OCI-M2 (cell line): Measurements from ENCODE around the gene PTPRR.
A peak's percentile ranks its signal among the peaks of the same experiment; 100 is the strongest.

ENCODE experiments used
- DNase-seq: peaks from one replicate; lab custom pipeline; 2025; ENCODE audit not compliant: unreplicated experiment; lab: John Stamatoyannopoulos, UW

Gene PTPRR

DNA sequence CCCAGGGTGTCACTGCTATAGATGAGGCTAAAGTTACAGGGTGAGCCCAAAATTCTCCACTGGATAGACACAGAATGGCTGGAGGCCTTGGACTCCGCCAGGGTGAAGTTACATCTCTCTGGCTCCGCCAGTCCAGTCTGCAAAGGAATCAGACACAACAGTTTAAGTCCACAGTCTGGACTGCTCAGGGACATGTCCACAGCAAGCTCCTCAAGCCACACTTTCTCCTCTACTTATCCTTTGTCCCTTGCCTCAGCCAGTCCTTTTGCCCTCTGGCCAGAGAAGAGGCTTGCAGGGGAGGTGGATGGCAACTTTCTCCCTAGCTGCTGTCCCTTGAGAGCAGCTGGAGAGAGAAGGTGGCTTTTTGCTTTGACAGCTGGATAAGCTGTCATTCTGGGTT is 311.3 kb downstream of the PTPRR start:
- no peak for DNase-seq

GRCh38 chr12:70608184-70608583 is 312.4 kb downstream of the PTPRR start:
- DNase-seq, result no peak

DNA sequence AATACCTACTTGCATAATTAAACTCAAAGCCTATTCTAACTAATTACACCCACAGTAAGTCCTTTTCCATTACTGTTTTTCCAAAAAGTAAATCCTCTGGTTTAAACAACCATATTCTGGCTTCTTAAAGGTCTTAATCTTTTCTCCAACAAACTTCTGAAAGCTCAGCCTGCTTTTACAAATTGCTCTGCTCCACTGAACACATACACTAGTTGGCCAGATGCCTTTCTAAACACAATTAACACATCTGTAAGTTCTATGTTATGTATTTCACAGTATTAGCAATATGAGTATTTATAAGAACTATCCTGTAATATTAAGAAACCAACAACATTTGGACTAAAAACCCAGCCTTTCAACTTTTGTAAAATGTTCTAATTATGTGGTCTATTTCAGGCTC is 313.4 kb downstream of the PTPRR start:
- no peak for DNase-seq

GRCh38 chr12:70605976-70606375 is 314.6 kb downstream of the PTPRR start:
- no peak for DNase-seq

DNA sequence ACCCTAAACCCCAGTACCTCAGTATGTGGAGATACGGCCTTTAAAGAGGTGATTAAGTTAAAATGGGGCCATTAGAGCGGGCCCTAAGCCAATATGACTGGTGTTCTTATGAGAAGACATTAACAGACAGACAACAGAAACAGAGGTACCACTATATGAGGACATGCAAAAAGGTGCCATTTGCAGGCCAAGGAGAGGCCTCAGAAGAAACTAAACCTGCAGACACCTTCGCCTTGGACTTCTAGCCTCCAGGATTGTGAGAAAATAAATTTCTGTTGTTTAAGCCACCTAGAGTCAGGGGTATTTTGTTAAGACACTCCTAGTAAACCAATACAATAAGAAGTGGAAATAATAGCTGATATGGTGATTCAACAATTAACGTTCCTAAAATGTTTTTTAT is 315.9 kb downstream of the PTPRR start:
- DNase-seq, result no peak

- no peak for DNase-seq
Measured at GRCh38 chr12:70603044-70603443, 317.5 kb downstream of the PTPRR start.

GRCh38 chr12:70598467-70599193 is 321.9 kb downstream of the PTPRR start:
- peak; percentile 10 for DNase-seq

DNA sequence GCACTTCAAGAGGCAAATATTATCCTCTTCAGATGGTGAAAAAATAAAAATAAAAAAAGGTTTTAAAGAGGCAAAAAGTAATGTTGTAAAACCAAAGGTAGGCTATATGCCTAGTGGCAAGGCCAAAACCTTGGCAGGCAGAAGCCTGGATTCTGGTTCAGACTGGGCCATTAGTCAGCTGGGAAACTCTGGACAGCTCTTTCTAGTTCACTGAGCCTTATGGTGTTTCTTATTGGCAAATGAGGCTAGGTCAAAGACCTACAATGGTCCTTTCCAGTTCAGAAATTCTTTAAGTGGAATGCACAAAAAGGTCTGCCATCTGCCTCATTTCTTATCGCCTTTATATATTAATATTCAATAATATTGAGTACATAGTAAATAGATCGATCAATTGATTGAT is 327.9 kb downstream of the PTPRR start:
- DNase-seq, result no peak

DNA sequence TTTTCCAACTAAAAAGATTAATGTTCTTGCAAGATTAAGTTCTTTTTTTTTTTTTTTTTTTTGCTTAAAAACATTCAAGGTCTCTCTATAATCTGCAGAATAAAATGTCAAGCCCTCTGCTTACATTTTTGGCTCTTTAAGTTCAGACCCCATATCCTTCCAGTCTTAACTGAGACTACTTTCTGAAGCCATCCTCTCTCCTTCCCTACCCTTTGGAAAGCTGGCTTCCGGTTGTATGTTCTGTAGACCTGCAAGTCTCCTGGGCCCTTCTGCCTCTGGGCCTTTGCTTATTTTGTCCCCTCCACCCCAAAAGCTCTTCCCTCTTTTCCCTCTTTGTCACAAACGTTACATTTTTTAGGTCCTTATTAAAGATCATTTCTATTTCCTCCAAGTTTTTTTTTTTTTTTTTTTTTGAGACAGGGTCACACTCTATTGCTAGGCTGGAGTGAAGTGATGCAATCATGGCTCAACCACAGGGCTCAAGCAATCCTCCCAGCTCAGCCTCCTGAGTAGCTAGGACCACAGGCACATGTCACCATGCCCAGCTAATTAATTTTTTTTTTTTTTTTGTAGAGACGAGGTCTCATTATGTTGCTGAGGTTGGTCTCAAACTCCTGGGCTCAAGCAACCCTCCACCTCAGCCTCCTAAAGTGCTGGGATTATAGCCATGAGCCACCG is 329.9 kb downstream of the PTPRR start:
- no peak for DNase-seq

- no peak for DNase-seq
Measured at GRCh38 chr12:70590051-70590450, 330.5 kb downstream of the PTPRR start.
